Neural cell (in vitro differentiated cells): Measurements from ENCODE around the gene THRAP3.

Experiments used
- CTCF ChIP-seq: fragments of 450-650 bp; IDR thresholded peaks from 2 replicates; pipeline ENCODE4 v1.5.1; 2014; ENCODE audit warnings: antibody characterized with exemption, mild to moderate bottlenecking, moderate library complexity; ENCODE audit not compliant: poor library complexity, severe bottlenecking
- EP300 ChIP-seq: fragments of 450-650 bp; conservative IDR thresholded peaks from 2 replicates; pipeline ENCODE4 v1.6.1; 2014; ENCODE audit warnings: antibody characterized with exemption, mild to moderate bottlenecking, moderate library complexity; ENCODE audit not compliant: poor library complexity, severe bottlenecking
- EZH2 ChIP-seq: fragments of 200-600, 300-800 bp; shearing (Covaris generic), sonication (generic); IDR thresholded peaks from 2 replicates; pipeline ENCODE4 v1.6.1; 2014; ENCODE audit warnings: antibody characterized with exemption, low read length, borderline replicate concordance, mild to moderate bottlenecking; ENCODE audit not compliant: insufficient read depth, poor library complexity, severe bottlenecking
- POLR2AphosphoS5 ChIP-seq: IDR thresholded peaks from 2 replicates; pipeline ENCODE4 v1.6.1; 2012
- RAD21 ChIP-seq: fragments of 450-650 bp; conservative IDR thresholded peaks from 2 replicates; pipeline ENCODE4 v1.6.1; 2014; ENCODE audit warnings: antibody characterized with exemption, mild to moderate bottlenecking, moderate library complexity
- REST ChIP-seq: IDR thresholded peaks from 2 replicates; pipeline ENCODE4 v1.6.1; 2012; ENCODE audit warnings: borderline replicate concordance
- TAF1 ChIP-seq: IDR thresholded peaks from 2 replicates; pipeline ENCODE4 v1.6.1; 2012; ENCODE audit warnings: low read depth

- TF ChIP-seq EP300 (no peak), CTCF (no peak), EZH2 (no peak), REST (no peak), POLR2AphosphoS5 (no peak), TAF1 (no peak), RAD21 (no peak)
Observed at GRCh38 chr1:36342426-36343185, 118.4 kb downstream of the THRAP3 start.
